Ascending aorta (tissue), 2 donors: ENCODE data around the gene LDHD. TPM values are rescaled to one million over a fixed set of nuclear protein-coding genes. Genes with fewer than 3 reads are reported as not detected.
"Not testable (repeated sequence)": the region's sequence is repeated elsewhere in the genome, so short reads cannot be mapped to it uniquely, and the experiment has no call there.

Experiments used
- DNase-seq, 2 donors: peaks; one replicate each; pipeline ENCODE4 v3.0.0-alpha.2; 2019; ENCODE audit warnings: low spot score in 2 of 2
- H3K27ac ChIP-seq, 2 donors: fragments of 200-600 bp; sonication (generic); one replicate each; pipeline ENCODE4 v1.5.1; 2016 to 2017; ENCODE audit warnings: mild to moderate bottlenecking in 1 of 2
- H3K27me3 ChIP-seq: fragments of 200-600 bp; sonication (generic); one replicate; pipeline ENCODE4 v1.5.1; 2017
- H3K36me3 ChIP-seq, 2 donors: fragments of 200-600 bp; sonication (generic); one replicate each; pipeline ENCODE4 v1.5.1; 2016
- H3K4me1 ChIP-seq, 2 donors: fragments of 200-600 bp; sonication (generic); one replicate each; pipeline ENCODE4 v1.5.1; 2016 to 2017; ENCODE audit warnings: mild to moderate bottlenecking in 1 of 2
- H3K4me3 ChIP-seq, 2 donors: fragments of 200-600 bp; sonication (generic); one replicate each; pipeline ENCODE4 v1.5.1; 2016 to 2017; ENCODE audit warnings: mild to moderate bottlenecking in 1 of 2
- H3K9me3 ChIP-seq, 2 donors: fragments of 200-600 bp; sonication (generic); one replicate each; pipeline ENCODE4 v1.5.1; 2016
- CTCF ChIP-seq, 3 experiments: fragments of 200-600 bp in 2 of 3; fragments of 450-650 bp in 1 of 3; sonication (generic) in 2 of 3; IDR thresholded peaks; one replicate each; pipeline ENCODE4 v1.5.1; 2016 to 2019; ENCODE audit warnings: antibody characterized with exemption in 3 of 3, mild to moderate bottlenecking in 1 of 3, moderate library complexity in 1 of 3
- intact Hi-C: fragments of 100-400 bp; cut with DNase I; formaldehyde crosslinking; loops from one replicate; pipeline ENCODE4 v1.15.1; 2023
- total RNA-seq: library from RNA; depleted of rRNA; stranded (reverse); fragments of >200 nt; gene quantifications from one replicate; pipeline ENCODE4 v1.1.0, GENCODE V29; 2016

The LDHD gene
- total RNA-seq, 1 donor from 2014 or later = 7.5 TPM

GRCh38 chr16:75130150-75130771, 13.7 kb upstream of the LDHD start:
- Histone ChIP-seq H3K4me1 (no peaks in the 10 kb centered on the region), H3K27ac (no peak overlapping the region), H3K27me3 (no peaks in the 10 kb centered on the region), H3K4me3 (no peak overlapping the region), H3K9me3 (no peaks in the 10 kb centered on the region), H3K36me3 (no peaks in the 10 kb centered on the region)
- no peak for TF ChIP-seq CTCF (IDR thresholded peaks at IDR 0.05)
- no peak for DNase-seq
- intact Hi-C loops = no loop called here

- H3K4me1 ChIP-seq, DNase-seq, H3K27me3 ChIP-seq, H3K9me3 ChIP-seq, H3K36me3 ChIP-seq, H3K27ac ChIP-seq, intact Hi-C loops, H3K4me3 ChIP-seq: not testable (repeated sequence)
These were observed 13.0 kb upstream of the LDHD start for GRCh38 chr16:75129421-75130149.

- H3K27me3 ChIP-seq = no peaks in the 10 kb centered on the region
- H3K27ac ChIP-seq = no peak overlapping the region
- no peaks in the 10 kb centered on the region for H3K36me3 ChIP-seq
- TF ChIP-seq CTCF (IDR thresholded peaks at IDR 0.05) = no peak
- intact Hi-C loops = no loop called here
- H3K9me3 ChIP-seq = peaks cover 0 to 1% of the 10 kb centered on the region in 2 donors
- no peak overlapping the region for H3K4me3 ChIP-seq
- no peaks in the 10 kb centered on the region for H3K4me1 ChIP-seq
- no peak for DNase-seq
These were observed 11.3 kb upstream of the LDHD start for GRCh38 chr16:75127713-75128415.

- Histone ChIP-seq H3K27me3 (no peaks in the 10 kb centered on the region), H3K9me3 (peaks cover 6 to 19% of the 10 kb centered on the region in 2 donors), H3K4me1 (no peaks in the 10 kb centered on the region), H3K27ac (no peak overlapping the region), H3K4me3 (no peak overlapping the region), H3K36me3 (no peaks in the 10 kb centered on the region)
- intact Hi-C loops = no loop called here
- TF ChIP-seq CTCF (IDR thresholded peaks at IDR 0.05) = no peak
- no peak for DNase-seq
These were observed 6.0 kb upstream of the LDHD start for GRCh38 chr16:75122609-75123008.

GRCh38 chr16:75121949-75122568, 5.5 kb upstream of the LDHD start:
- Histone ChIP-seq H3K36me3 (no peaks in the 10 kb centered on the region), H3K4me1 (no peaks in the 10 kb centered on the region), H3K9me3 (peaks cover 6 to 19% of the 10 kb centered on the region in 2 donors), H3K4me3 (no peak overlapping the region), H3K27me3 (no peaks in the 10 kb centered on the region), H3K27ac (no peak overlapping the region)
- DNase-seq = no peak
- intact Hi-C loops = no loop called here
- no peak for TF ChIP-seq CTCF (IDR thresholded peaks at IDR 0.05)
